AG09309 (cell line): ENCODE results near the gene SPATA31A6.
"Not testable (repeated sequence)": the region's sequence is repeated elsewhere in the genome, so short reads cannot be mapped to it uniquely, and the experiment has no call there.

Experiments used
- DNase-seq: peaks from one replicate; pipeline ENCODE4 v3.0.0-alpha.2; 2010; ENCODE audit warnings: low read depth
- H3K4me3 ChIP-seq: 2 replicates; pipeline ENCODE4 v1.5.1; 2011; ENCODE audit warnings: mild to moderate bottlenecking, low read depth, low read length, moderate library complexity; ENCODE audit not compliant: control insufficient read depth

SPATA31A6 gene

GRCh38 chr9:42183359-42183758, at the start of gene SPATA31A6:
Gene SPATA31A6, plus strand, starts transcription at chr9:42183659. Its CDS starts 29 bp downstream, at chr9:42183688.
- not testable (repeated sequence) for H3K4me3 ChIP-seq, DNase-seq

GRCh38 chr9:42160299-42160698, 23.2 kb upstream of the SPATA31A6 start:
- DNase-seq, H3K4me3 ChIP-seq: not testable (repeated sequence)

- not testable (repeated sequence) for H3K4me3 ChIP-seq, DNase-seq
Measured at GRCh38 chr9:42219861-42220260, 36.4 kb downstream of the SPATA31A6 start.

- H3K4me3 ChIP-seq, DNase-seq: not testable (repeated sequence)
Measured at GRCh38 chr9:42223230-42223629, 39.8 kb downstream of the SPATA31A6 start.

GRCh38 chr9:42233031-42233430, 49.6 kb downstream of the SPATA31A6 start:
- DNase-seq, H3K4me3 ChIP-seq: not testable (repeated sequence)

- not testable (repeated sequence) for H3K4me3 ChIP-seq, DNase-seq
Measured at GRCh38 chr9:42234610-42235009, 51.2 kb downstream of the SPATA31A6 start.

GRCh38 chr9:42235352-42235991, 52.0 kb downstream of the SPATA31A6 start:
- H3K4me3 ChIP-seq, DNase-seq: not testable (repeated sequence)

- not testable (repeated sequence) for DNase-seq, H3K4me3 ChIP-seq
Measured at GRCh38 chr9:42236097-42236496, 52.6 kb downstream of the SPATA31A6 start.

- not testable (repeated sequence) for DNase-seq, H3K4me3 ChIP-seq
Measured at GRCh38 chr9:42237381-42237780, 53.9 kb downstream of the SPATA31A6 start.

GRCh38 chr9:42238862-42239261, 55.4 kb downstream of the SPATA31A6 start:
- not testable (repeated sequence) for DNase-seq, H3K4me3 ChIP-seq
